GM21423 (cell line): ENCODE measurements around the gene FBXL14.

Experiments
- ATAC-seq: cut with Tn5 transposase; IDR thresholded peaks from one replicate; pipeline ENCODE4 v1.9.1; 2021; ENCODE audit warnings: mild to moderate bottlenecking, moderate library complexity; ENCODE audit not compliant: unreplicated experiment

FBXL14 gene

GRCh38 chr12:1517734-1518525 is 76.5 kb downstream of the FBXL14 start:
- no peak for ATAC-seq

GRCh38 chr12:1517007-1517406 is 77.4 kb downstream of the FBXL14 start:
- ATAC-seq, result no peak
